IPS-20b (cell line): ENCODE data around the gene ZNF12.

ENCODE experiments used
- H3K27ac ChIP-seq: one replicate; pipeline ENCODE4 v1.5.1; 2013; ENCODE audit warnings: low read length
- H3K27me3 ChIP-seq: 2 replicates; pipeline ENCODE4 v1.6.1; 2013; ENCODE audit warnings: mild to moderate bottlenecking, low read length, inconsistent platforms; ENCODE audit not compliant: insufficient read depth
- H3K36me3 ChIP-seq: 2 replicates; pipeline ENCODE4 v1.6.1; 2013; ENCODE audit warnings: low read depth, mild to moderate bottlenecking, inconsistent platforms, low read length, moderate library complexity; ENCODE audit not compliant: insufficient read depth
- H3K4me1 ChIP-seq: 2 replicates; pipeline ENCODE4 v1.6.1; 2013; ENCODE audit warnings: mild to moderate bottlenecking, control low read depth, inconsistent platforms, low read length, moderate library complexity; ENCODE audit not compliant: insufficient read depth
- H3K4me3 ChIP-seq: 2 replicates; pipeline ENCODE4 v1.5.1; 2013; ENCODE audit warnings: mild to moderate bottlenecking, low read length, inconsistent platforms
- H3K9ac ChIP-seq: 2 replicates; pipeline ENCODE4 v1.6.1; 2013; ENCODE audit warnings: low read depth, mild to moderate bottlenecking, inconsistent platforms, low read length, moderate library complexity
- H3K9me3 ChIP-seq: 2 replicates; pipeline ENCODE4 v1.6.1; 2013; ENCODE audit warnings: mild to moderate bottlenecking, low read depth, low read length, inconsistent platforms; ENCODE audit not compliant: insufficient read depth

Gene ZNF12

GRCh38 chr7:6642861-6643640, 63.7 kb downstream of the ZNF12 start:
- H3K36me3 ChIP-seq, result peaks cover 29% of the 10 kb centered on the region
- no peaks in the 10 kb centered on the region for H3K27me3 ChIP-seq
- H3K9ac ChIP-seq, result no peak overlapping the region
- no peak overlapping the region for H3K27ac ChIP-seq
- no peaks in the 10 kb centered on the region for H3K4me1 ChIP-seq
- H3K9me3 ChIP-seq, result no peaks in the 10 kb centered on the region
- no peak overlapping the region for H3K4me3 ChIP-seq

DNA sequence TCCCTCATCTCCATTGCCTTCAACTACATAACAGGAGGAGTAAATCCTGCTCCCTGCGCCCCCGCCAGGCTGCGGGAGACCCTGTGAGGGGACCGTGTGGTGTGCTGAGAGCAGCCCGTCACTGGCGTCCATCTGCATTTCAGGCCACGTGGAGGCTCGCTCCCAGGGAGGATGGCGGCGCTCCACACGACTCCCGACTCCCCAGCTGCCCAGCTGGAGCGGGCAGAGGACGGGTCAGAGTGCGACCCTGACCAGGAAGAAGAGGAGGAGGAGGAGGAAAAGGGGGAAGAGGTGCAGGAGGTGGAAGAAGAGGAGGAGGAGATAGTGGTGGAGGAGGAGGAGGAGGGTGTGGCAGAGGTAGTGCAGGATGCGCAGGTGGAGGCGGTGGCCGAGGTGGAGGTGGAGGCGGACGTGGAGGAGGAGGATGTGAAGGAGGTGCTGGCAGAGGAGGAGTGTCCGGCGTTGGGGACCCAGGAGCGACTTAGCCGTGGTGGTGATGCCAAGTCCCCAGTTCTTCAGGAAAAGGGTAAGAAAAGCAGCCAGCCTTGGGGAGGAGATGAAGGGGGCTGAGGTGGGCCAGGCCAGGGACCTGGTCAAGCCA, 64.4 kb downstream of the ZNF12 start:
- Histone ChIP-seq H3K27ac (no peak overlapping the region), H3K4me3 (no peak overlapping the region), H3K27me3 (no peaks in the 10 kb centered on the region), H3K9ac (no peak overlapping the region), H3K36me3 (peaks cover 29% of the 10 kb centered on the region), H3K9me3 (no peaks in the 10 kb centered on the region), H3K4me1 (no peaks in the 10 kb centered on the region)

DNA sequence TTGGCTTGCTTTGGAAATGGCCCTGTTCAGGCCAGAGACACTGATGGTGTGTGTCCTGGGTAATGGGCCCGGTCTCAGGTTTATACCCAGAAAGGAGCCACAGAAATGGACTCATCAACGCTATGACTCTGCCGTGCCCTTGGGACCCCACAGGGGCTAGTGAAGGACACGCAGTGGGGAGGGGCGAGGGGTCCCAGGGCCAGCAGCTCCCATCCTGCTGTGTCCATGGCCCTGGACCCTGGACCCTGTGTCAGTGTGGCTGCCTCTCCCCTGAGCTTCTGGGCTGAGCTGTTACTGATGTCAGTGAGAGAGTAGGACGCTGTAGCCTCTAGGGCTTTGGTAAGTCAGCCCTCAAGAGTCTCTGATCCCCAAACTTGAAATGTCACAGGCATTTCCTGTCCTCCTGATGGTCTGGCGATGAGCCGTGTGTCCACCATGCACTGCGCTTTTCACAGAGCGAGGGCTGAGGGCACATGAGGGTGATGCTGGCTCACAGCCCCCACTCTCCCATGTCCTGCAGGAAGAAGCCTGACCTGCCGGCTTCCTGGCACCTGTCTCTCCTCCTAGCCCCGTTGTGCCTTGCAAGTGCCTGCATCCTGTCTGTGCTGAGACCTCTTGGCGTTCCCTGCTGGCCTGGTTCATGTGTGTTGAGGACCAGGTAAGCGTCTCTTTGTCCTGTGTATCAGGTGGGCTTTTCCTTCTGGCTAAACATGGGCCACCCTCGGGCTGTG, 65.3 kb downstream of the ZNF12 start:
- H3K27ac ChIP-seq, result no peak overlapping the region
- H3K4me3 ChIP-seq, result no peak overlapping the region
- peaks cover 29% of the 10 kb centered on the region for H3K36me3 ChIP-seq
- no peaks in the 10 kb centered on the region for H3K27me3 ChIP-seq
- no peak overlapping the region for H3K9ac ChIP-seq
- no peaks in the 10 kb centered on the region for H3K4me1 ChIP-seq
- no peaks in the 10 kb centered on the region for H3K9me3 ChIP-seq

DNA sequence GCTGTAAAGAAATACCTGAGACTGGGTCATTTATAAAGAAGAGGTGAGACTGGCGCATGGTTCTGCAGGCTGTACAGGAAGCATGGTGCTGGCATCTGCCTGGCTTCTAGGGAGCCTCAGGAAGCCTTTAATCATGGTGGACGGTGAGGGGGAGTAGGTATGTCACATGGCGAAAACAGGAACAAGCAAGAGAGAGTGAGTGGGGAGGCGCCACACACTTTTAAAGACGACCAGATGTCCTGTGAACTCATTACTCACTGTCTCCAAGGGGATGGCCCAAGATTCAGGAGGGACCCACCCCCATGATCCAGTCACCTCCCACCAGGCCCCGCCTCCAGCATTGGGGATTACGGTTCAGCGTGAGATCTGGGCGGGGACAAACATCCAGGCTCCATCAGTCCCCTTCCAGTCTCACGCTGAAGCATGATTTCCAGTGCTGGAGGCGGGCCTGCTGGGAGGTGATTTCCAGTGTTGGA, 66.5 kb downstream of the ZNF12 start:
- peaks cover 29% of the 10 kb centered on the region for H3K36me3 ChIP-seq

GRCh38 chr7:6639627-6640026, 67.1 kb downstream of the ZNF12 start:
- Histone ChIP-seq H3K36me3 (peaks cover 23% of the 10 kb centered on the region), H3K27ac (no peak overlapping the region), H3K4me3 (no peak overlapping the region), H3K4me1 (no peaks in the 10 kb centered on the region), H3K9me3 (no peaks in the 10 kb centered on the region), H3K27me3 (no peaks in the 10 kb centered on the region), H3K9ac (no peak overlapping the region)

More for the DNA sequence above, 66.5 kb downstream of the ZNF12 start:
- no peaks in the 10 kb centered on the region for H3K9me3 ChIP-seq
- H3K4me1 ChIP-seq, result no peaks in the 10 kb centered on the region
- no peaks in the 10 kb centered on the region for H3K27me3 ChIP-seq
- no peak overlapping the region for H3K9ac ChIP-seq
- H3K4me3 ChIP-seq, result no peak overlapping the region
- no peak overlapping the region for H3K27ac ChIP-seq

GRCh38 chr7:6639032-6639431, 67.7 kb downstream of the ZNF12 start:
- Histone ChIP-seq H3K36me3 (peaks cover 17% of the 10 kb centered on the region; the same call in 1 of the 2 replicates), H3K9ac (no peak overlapping the region), H3K27ac (no peak overlapping the region)

More at GRCh38 chr7:6639032-6639431, 67.7 kb downstream of the ZNF12 start:
- H3K27me3 ChIP-seq, result no peaks in the 10 kb centered on the region
- no peak overlapping the region for H3K4me3 ChIP-seq
- H3K4me1 ChIP-seq, result no peaks in the 10 kb centered on the region
- no peaks in the 10 kb centered on the region for H3K9me3 ChIP-seq
